IMR-90 (cell line): Measurements from ENCODE around the gene GAPT. TPM values are rescaled to one million over a fixed set of nuclear protein-coding genes. Genes with fewer than 3 reads are reported as not detected.

Experiments
- ATAC-seq: fragments of 200-7000 bp; cut with Tn5 transposase; 2 replicates; pipeline ENCODE4 v1.9.1; 2020; ENCODE audit warnings: low read depth, mild to moderate bottlenecking, moderate library complexity
- BruUV-seq: library from RNA; stranded (reverse); fragments of 400-500 nt; replicated peaks from 2 replicates; lab custom pipeline; 2021; lab: Mats Ljungman, UMichigan
- CTCF ChIA-PET: fragments of 300-600 bp; formaldehyde crosslinking; extraction: SDS; loops from one replicate; lab custom pipeline; 2021; ENCODE audit warnings: antibody characterized with exemption; lab: Yijun Ruan, JAX
- POLR2A ChIA-PET: fragments of 300-600 bp; sonication (Branson Sonifier 250); formaldehyde crosslinking; loops from one replicate; lab custom pipeline; 2022; ENCODE audit warnings: antibody characterized with exemption; ENCODE audit not compliant: unreplicated experiment; lab: Charles Lee
- DNase-seq: peaks from one replicate; pipeline ENCODE4 v3.0.0; 2013
- H2AFZ ChIP-seq: replicated peaks from 2 replicates; pipeline ENCODE3; 2013; ENCODE audit warnings: low read length, mild to moderate bottlenecking; ENCODE audit not compliant: poor library complexity
- H2AK5ac ChIP-seq: 2 replicates; pipeline ENCODE4 v1.6.1; 2013; ENCODE audit warnings: low read depth, low read length, inconsistent platforms
- H2AK9ac ChIP-seq: replicated peaks from 2 replicates; pipeline ENCODE3; 2013; ENCODE audit warnings: mild to moderate bottlenecking, low read depth, low read length, moderate library complexity; ENCODE audit not compliant: poor library complexity
- H2BK120ac ChIP-seq: 2 replicates; pipeline ENCODE4 v1.6.1; 2013; ENCODE audit warnings: low read depth, low read length, inconsistent platforms
- H2BK15ac ChIP-seq: 3 replicates; pipeline ENCODE4 v1.6.1; 2013; ENCODE audit warnings: low read depth, low read length, inconsistent platforms
- H2BK20ac ChIP-seq: 2 replicates; pipeline ENCODE4 v1.6.1; 2013; ENCODE audit warnings: low read depth, mild to moderate bottlenecking, inconsistent platforms, low read length, moderate library complexity
- H2BK5ac ChIP-seq: 2 replicates; pipeline ENCODE4 v1.6.1; 2013; ENCODE audit warnings: mild to moderate bottlenecking, low read depth, low read length, inconsistent platforms; ENCODE audit not compliant: poor library complexity, severe bottlenecking
- H3K14ac ChIP-seq: replicated peaks from 2 replicates; pipeline ENCODE4 v1.6.1; 2013; ENCODE audit warnings: low read depth, low read length, inconsistent platforms
- H3K18ac ChIP-seq: 2 replicates; pipeline ENCODE4 v1.6.1; 2013; ENCODE audit warnings: low read depth, low read length, control low read depth
- H3K23ac ChIP-seq: 2 replicates; pipeline ENCODE4 v1.6.1; 2013; ENCODE audit warnings: low read depth, low read length, inconsistent platforms
- H3K27ac ChIP-seq: 2 replicates; pipeline ENCODE4 v1.5.1; 2013; ENCODE audit warnings: mild to moderate bottlenecking, control low read depth, low read length; ENCODE audit not compliant: insufficient read depth
- H3K27me3 ChIP-seq: 2 replicates; pipeline ENCODE4 v1.6.1; 2013; ENCODE audit warnings: low read length; ENCODE audit not compliant: control insufficient read depth, insufficient read depth
- H3K36me3 ChIP-seq: 2 replicates; pipeline ENCODE4 v1.6.1; 2013; ENCODE audit warnings: low read length, mixed read lengths; ENCODE audit not compliant: control insufficient read depth, insufficient read depth
- H3K4ac ChIP-seq: 2 replicates; pipeline ENCODE4 v1.6.1; 2013; ENCODE audit warnings: low read depth, low read length, inconsistent platforms
- H3K4me1 ChIP-seq: 2 replicates; pipeline ENCODE4 v1.6.1; 2013; ENCODE audit warnings: low read length, mixed read lengths; ENCODE audit not compliant: control insufficient read depth, insufficient read depth
- H3K4me2 ChIP-seq: 2 replicates; pipeline ENCODE4 v1.6.1; 2013; ENCODE audit warnings: low read depth, mild to moderate bottlenecking, control low read depth, low read length, moderate library complexity
- H3K4me3 ChIP-seq: 2 replicates; pipeline ENCODE4 v1.5.1; 2013; ENCODE audit warnings: low read depth, mild to moderate bottlenecking, control low read depth, low read length, moderate library complexity; ENCODE audit not compliant: insufficient read depth
- H3K56ac ChIP-seq: 2 replicates; pipeline ENCODE4 v1.6.1; 2013; ENCODE audit warnings: low read length, inconsistent platforms; ENCODE audit not compliant: insufficient read depth; ENCODE audit errors: extremely low read depth
- H3K79me1 ChIP-seq, 2 experiments: 2 replicates each; pipeline ENCODE4 v1.6.1; 2013; ENCODE audit warnings: low read length in 2 of 2, inconsistent platforms in 1 of 2, low read depth in 1 of 2
- H3K9ac ChIP-seq: 2 replicates; pipeline ENCODE4 v1.6.1; 2013; ENCODE audit warnings: low read depth, low read length, control low read depth
- H3K9me1 ChIP-seq: 2 replicates; pipeline ENCODE4 v1.6.1; 2013; ENCODE audit warnings: low read length, inconsistent platforms; ENCODE audit not compliant: insufficient read depth
- H3K9me3 ChIP-seq: 2 replicates; pipeline ENCODE4 v1.6.1; 2013; ENCODE audit warnings: low read length; ENCODE audit not compliant: control insufficient read depth, insufficient read depth
- H4K20me1 ChIP-seq: 2 replicates; pipeline ENCODE4 v1.6.1; 2013; ENCODE audit warnings: low read length, inconsistent platforms; ENCODE audit not compliant: insufficient read depth
- H4K5ac ChIP-seq: 2 replicates; pipeline ENCODE4 v1.6.1; 2013; ENCODE audit warnings: mild to moderate bottlenecking, low read depth, low read length, control low read depth
- H4K8ac ChIP-seq, 2 experiments: 2 replicates each; pipeline ENCODE4 v1.6.1; 2013; ENCODE audit warnings: low read depth in 2 of 2, low read length in 2 of 2, control low read depth in 1 of 2, inconsistent platforms in 1 of 2
- H4K91ac ChIP-seq: 2 replicates; pipeline ENCODE4 v1.6.1; 2013; ENCODE audit warnings: low read depth, low read length, inconsistent platforms; ENCODE audit not compliant: insufficient read depth
- BHLHE40 ChIP-seq: fragments of 150-350 bp; IDR thresholded peaks from 2 replicates; pipeline ENCODE4 v1.6.1; 2016; ENCODE audit warnings: mild to moderate bottlenecking, low read depth, low read length
- CEBPB ChIP-seq: IDR thresholded peaks from 2 replicates; pipeline ENCODE4 v1.6.1; 2012; ENCODE audit warnings: low read depth, low read length, improper control_type of control experiment
- CHD1 ChIP-seq: IDR thresholded peaks from 2 replicates; pipeline ENCODE4 v1.6.1; 2012; ENCODE audit warnings: low read depth, low read length, improper control_type of control experiment
- CTCF ChIP-seq: conservative IDR thresholded peaks from 2 replicates; pipeline ENCODE4 v1.5.1; 2012; ENCODE audit warnings: mild to moderate bottlenecking, low read depth, low read length, improper control_type of control experiment
- ELK1 ChIP-seq: fragments of 150-350 bp; IDR thresholded peaks from 2 replicates; pipeline ENCODE4 v1.6.1; 2016; ENCODE audit warnings: low read depth, mild to moderate bottlenecking, low read length, moderate library complexity, borderline replicate concordance
- FOS ChIP-seq: fragments of 150-350 bp; IDR thresholded peaks from 2 replicates; pipeline ENCODE4 v1.6.1; 2016; ENCODE audit warnings: low read depth, low read length
- MAFK ChIP-seq: IDR thresholded peaks from 2 replicates; pipeline ENCODE4 v1.6.1; 2012; ENCODE audit warnings: low read depth, low read length, improper control_type of control experiment
- MAZ ChIP-seq: IDR thresholded peaks from 2 replicates; pipeline ENCODE4 v1.6.1; 2012; ENCODE audit warnings: low read depth, mild to moderate bottlenecking, low read length, improper control_type of control experiment, moderate library complexity, borderline replicate concordance
- MXI1 ChIP-seq: IDR thresholded peaks from 2 replicates; pipeline ENCODE4 v1.6.1; 2012; ENCODE audit warnings: low read depth, mild to moderate bottlenecking, low read length, moderate library complexity, borderline replicate concordance
- NFE2L2 ChIP-seq: fragments of 150-350 bp; IDR thresholded peaks from 2 replicates; pipeline ENCODE4 v1.6.1; 2016; ENCODE audit warnings: low read depth, mild to moderate bottlenecking, low read length
- POLR2A ChIP-seq: IDR thresholded peaks from 2 replicates; pipeline ENCODE4 v1.6.1; 2012; ENCODE audit warnings: mild to moderate bottlenecking, low read depth, low read length
- RAD21 ChIP-seq: IDR thresholded peaks from 2 replicates; pipeline ENCODE4 v1.6.1; 2012; ENCODE audit warnings: low read length, improper control_type of control experiment
- RCOR1 ChIP-seq: IDR thresholded peaks from 2 replicates; pipeline ENCODE4 v1.6.1; 2012; ENCODE audit warnings: mild to moderate bottlenecking, low read length, improper control_type of control experiment; ENCODE audit not compliant: insufficient replicate concordance
- RFX5 ChIP-seq: IDR thresholded peaks from 2 replicates; pipeline ENCODE4 v1.8.0; 2012; ENCODE audit warnings: low read depth, mild to moderate bottlenecking, low read length, moderate library complexity
- SMC3 ChIP-seq: fragments of 150-350 bp; IDR thresholded peaks from 2 replicates; pipeline ENCODE4 v1.6.1; 2016; ENCODE audit warnings: low read depth, mild to moderate bottlenecking, antibody characterized with exemption, low read length, moderate library complexity
- USF2 ChIP-seq: fragments of 150-350 bp; IDR thresholded peaks from 2 replicates; pipeline ENCODE4 v1.6.1; 2017; ENCODE audit warnings: mild to moderate bottlenecking, antibody characterized with exemption, low read length, low read depth
- WGBS, 2 experiments: methylation state at CpG; one replicate each; pipeline versions ENCODE4 v1.1.5 to v1.1.7; 2013; ENCODE audit warnings: missing lambda C conversion rate in 2 of 2; ENCODE audit not compliant: insufficient read length in 1 of 2; ENCODE audit errors: extremely low coverage in 2 of 2; 5-methylcytosine and 5-hydroxymethylcytosine counted together
- dilution Hi-C: fragments of 300-500 bp; cut with HindIII; formaldehyde crosslinking; loops from one replicate; pipeline ENCODE4 v1.14.3; 2018; ENCODE audit warnings: low sequenced_read_pairs; ENCODE audit not compliant: unreplicated experiment
- in situ Hi-C: fragments of 300-500 bp; cut with MboI; formaldehyde crosslinking; loops from 3 replicates; pipeline ENCODE4 v1.14.3; 2019; ENCODE audit warnings: low sequenced_read_pairs, inconsistent platforms, mixed read lengths
- intact Hi-C: fragments of 100-400 bp; cut with micrococcal nuclease; formaldehyde crosslinking; loops from 2 replicates; pipeline ENCODE4 v1.10.0; 2022
- polyA plus RNA-seq, 3 experiments: library from polyadenylated mRNA; depleted of rRNA; stranded (reverse); fragments of >200 nt; gene quantifications; 2 replicates each; pipeline ENCODE4 v1.2.3, GENCODE V29; 2012; ENCODE audit warnings: low replicate concordance in 1 of 3
- total RNA-seq: library from RNA; depleted of rRNA; stranded (reverse); fragments of >200 nt; gene quantifications from 2 replicates; pipeline ENCODE4 v1.2.3, GENCODE V29; 2012

The GAPT gene
- total and polyA plus RNA-seq, 2 of the 4 experiments (the other 2 are of a cell fraction): not detected

- Histone ChIP-seq H3K23ac (no peak overlapping the region), H3K4ac (no peak overlapping the region), H3K9me3 (no peaks in the 10 kb centered on the region), H3K4me3 (no peak overlapping the region), H2BK120ac (no peak overlapping the region), H2AK9ac (no peak overlapping the region), H3K9me1 (peaks cover 2% of the 10 kb centered on the region; the same call in 1 of the 2 replicates), H2BK20ac (no peak overlapping the region), H2BK15ac (no peak overlapping the region), H4K5ac (no peak overlapping the region), H3K9ac (no peak overlapping the region), H4K8ac (no peak overlapping the region), H3K4me1 (no peaks in the 10 kb centered on the region), H3K18ac (no peak overlapping the region), H4K91ac (no peak overlapping the region), H3K27me3 (no peaks in the 10 kb centered on the region), H3K79me1 (no peaks in the 10 kb centered on the region; a peak in 1 of 4 replicates), H2AFZ (no peak overlapping the region), H3K56ac (no peak overlapping the region), H2BK5ac (no peak overlapping the region), H2AK5ac (no peak overlapping the region), H3K27ac (no peak overlapping the region), H3K14ac (no peak overlapping the region), H3K4me2 (no peak overlapping the region), H3K36me3 (no peaks in the 10 kb centered on the region), H4K20me1 (no peaks in the 10 kb centered on the region)
- ATAC-seq (no peak), DNase-seq (no peak)
- CTCF ChIA-PET: no interaction called here
- POLR2A ChIA-PET: no interaction called here
- dilution Hi-C loops: no loop called here
- TF ChIP-seq MAZ (no peak), SMC3 (no peak), ELK1 (no peak), POLR2A (no peak), MAFK (no peak), RCOR1 (no peak), CEBPB (no peak), CTCF (no peak), FOS (no peak), USF2 (no peak), MXI1 (no peak), BHLHE40 (no peak), NFE2L2 (no peak), CHD1 (no peak), RAD21 (no peak), RFX5 (no peak)
- BruUV-seq: no TSS peak
- intact Hi-C loops: loop anchor here (10.0 kb wide), 1 partner anchor 755 kb away; no protein-coding TSS in a partner anchor
- no CpG with 5 or more reads among the region's 2 CpGs for WGBS, 2 experiments
- in situ Hi-C loops: loop anchor here (10.0 to 25.0 kb wide), 3 partner anchors 965 to 1558 kb away; partner anchors contain the start of gene SETD9
Observed at GRCh38 chr5:58469896-58470295, 21.3 kb upstream of the GAPT start.
